Mucosa of descending colon (tissue), 3 donors: ENCODE measurements around the gene METTL8. TPM values are rescaled to one million over a fixed set of nuclear protein-coding genes. Genes with fewer than 3 reads are reported as not detected.

Experiments
- ATAC-seq: fragments of 200-7000 bp; cut with Tn5 transposase; one replicate; pipeline ENCODE4 v1.9.1; 2020; ENCODE audit warnings: mild to moderate bottlenecking, moderate library complexity
- DNase-seq, 3 donors: peaks; one replicate each; pipeline ENCODE4 v3.0.0-alpha.2; 2020
- H3K36me3 ChIP-seq: fragments of 200-600 bp; one replicate; pipeline ENCODE4 v1.8.0; 2021; ENCODE audit warnings: low read depth, mild to moderate bottlenecking
- H3K4me1 ChIP-seq: fragments of 200-600 bp; one replicate; pipeline ENCODE4 v1.8.0; 2021; ENCODE audit warnings: low read depth, mild to moderate bottlenecking
- H3K4me3 ChIP-seq: fragments of 200-600 bp; one replicate; pipeline ENCODE4 v1.8.0; 2021; ENCODE audit warnings: mild to moderate bottlenecking
- H3K9me3 ChIP-seq: fragments of 200-600 bp; one replicate; pipeline ENCODE4 v1.8.0; 2021; ENCODE audit warnings: mild to moderate bottlenecking
- intact Hi-C, 2 donors: fragments of 100-400 bp; cut with DNase I in 1 of 2; cut with micrococcal nuclease in 1 of 2; formaldehyde crosslinking; loops; one replicate each; pipeline versions ENCODE4 v1.11.0 to v1.11.1; 2022; cut with DNase I, micrococcal nuclease
- total RNA-seq, 3 donors: library from RNA; stranded (reverse); fragmentation: NEBNext Ultra II Directional in 2 of 3; extraction: Animal tissue kit (Norgen Biotek cat#: 25700) in 2 of 3; gene quantifications; one replicate each; pipeline versions ENCODE4 v1.2.1 to v1.2.4, GENCODE V29; 2021 to 2023
- TF ChIP-seq, protein P1 (sequence below): fragments of 200-600 bp; IDR thresholded peaks from one replicate; pipeline ENCODE4 v1.8.0; 2022; ENCODE audit warnings: antibody characterized with exemption, mild to moderate bottlenecking
- donor health status: DM: no; HTN: no; CAD: no; lungs with moderate emphysema.
- donor health status: DM: no; HTN: no; CAD: no.
- donor health status: DM: no; HTN: yes; CAD: no.

Gene METTL8
- total RNA-seq, 3 donors from 2014 or later = 15.9 to 44.9 (median 20.7) TPM

GRCh38 chr2:171341394-171342066 lies 92.3 kb downstream of the METTL8 start:
- H3K4me3 ChIP-seq = no peak overlapping the region
- TF ChIP-seq, protein P1, sequence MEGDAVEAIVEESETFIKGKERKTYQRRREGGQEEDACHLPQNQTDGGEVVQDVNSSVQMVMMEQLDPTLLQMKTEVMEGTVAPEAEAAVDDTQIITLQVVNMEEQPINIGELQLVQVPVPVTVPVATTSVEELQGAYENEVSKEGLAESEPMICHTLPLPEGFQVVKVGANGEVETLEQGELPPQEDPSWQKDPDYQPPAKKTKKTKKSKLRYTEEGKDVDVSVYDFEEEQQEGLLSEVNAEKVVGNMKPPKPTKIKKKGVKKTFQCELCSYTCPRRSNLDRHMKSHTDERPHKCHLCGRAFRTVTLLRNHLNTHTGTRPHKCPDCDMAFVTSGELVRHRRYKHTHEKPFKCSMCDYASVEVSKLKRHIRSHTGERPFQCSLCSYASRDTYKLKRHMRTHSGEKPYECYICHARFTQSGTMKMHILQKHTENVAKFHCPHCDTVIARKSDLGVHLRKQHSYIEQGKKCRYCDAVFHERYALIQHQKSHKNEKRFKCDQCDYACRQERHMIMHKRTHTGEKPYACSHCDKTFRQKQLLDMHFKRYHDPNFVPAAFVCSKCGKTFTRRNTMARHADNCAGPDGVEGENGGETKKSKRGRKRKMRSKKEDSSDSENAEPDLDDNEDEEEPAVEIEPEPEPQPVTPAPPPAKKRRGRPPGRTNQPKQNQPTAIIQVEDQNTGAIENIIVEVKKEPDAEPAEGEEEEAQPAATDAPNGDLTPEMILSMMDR = no peak
- H3K9me3 ChIP-seq = no peaks in the 10 kb centered on the region
- peaks cover 7% of the 10 kb centered on the region for H3K4me1 ChIP-seq
- ATAC-seq (peak; percentile 4), DNase-seq (no peak)
- intact Hi-C loops = no loop called here
- H3K36me3 ChIP-seq = no peaks in the 10 kb centered on the region

- intact Hi-C loops = no loop called here
- TF ChIP-seq, protein P1 = no peak
- H3K36me3 ChIP-seq = no peaks in the 10 kb centered on the region
- no peak for DNase-seq
- ATAC-seq = no peak
- H3K4me1 ChIP-seq = no peaks in the 10 kb centered on the region
- H3K4me3 ChIP-seq = no peak overlapping the region
- H3K9me3 ChIP-seq = no peaks in the 10 kb centered on the region
Measured at GRCh38 chr2:171334946-171335345, 98.8 kb downstream of the METTL8 start.

GRCh38 chr2:171334171-171334570 lies 99.6 kb downstream of the METTL8 start:
- DNase-seq (no peak), ATAC-seq (no peak)
- intact Hi-C loops = no loop called here
- Histone ChIP-seq H3K36me3 (no peaks in the 10 kb centered on the region), H3K4me3 (no peak overlapping the region), H3K4me1 (no peaks in the 10 kb centered on the region), H3K9me3 (no peaks in the 10 kb centered on the region)
- TF ChIP-seq, protein P1 = no peak

DNA sequence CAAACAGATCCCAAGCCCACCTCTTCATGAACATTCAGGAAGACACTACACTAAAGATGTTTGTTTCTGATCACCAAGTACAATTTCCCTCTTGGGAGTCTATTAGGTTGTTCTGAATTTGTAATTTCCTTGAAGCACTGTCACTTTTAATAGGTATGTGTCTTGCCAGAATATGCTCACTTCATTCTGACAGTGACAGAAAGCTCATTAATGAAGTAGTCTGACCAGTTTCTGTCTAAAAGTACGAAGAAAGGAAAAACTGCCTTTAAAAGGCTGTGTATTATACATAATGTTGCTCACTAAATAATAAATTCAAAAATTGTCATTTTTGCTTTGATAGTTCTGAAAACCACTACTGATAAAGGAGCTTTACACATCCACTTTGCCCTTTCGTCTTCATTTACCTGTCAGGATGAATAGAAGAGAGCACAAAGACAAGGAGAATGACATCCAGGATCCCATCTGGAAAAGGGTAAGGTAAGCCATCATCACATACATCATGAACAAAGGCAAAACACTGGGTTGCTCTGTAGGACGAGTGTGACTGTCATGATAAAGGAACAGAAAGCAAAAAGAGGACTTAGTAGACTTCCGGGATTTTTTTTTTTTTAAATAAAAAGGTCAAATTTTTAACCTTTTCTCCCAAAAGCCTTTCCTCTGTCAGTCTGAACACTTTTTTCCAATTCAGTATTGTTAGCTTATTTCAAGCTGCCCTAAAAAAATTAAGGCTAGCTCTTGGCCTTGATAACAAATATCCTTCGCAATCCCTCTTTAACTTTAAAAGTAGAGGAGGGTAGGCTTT lies 103.4 kb downstream of the METTL8 start:
- TF ChIP-seq, protein P1 = no peak
- Histone ChIP-seq H3K9me3 (no peaks in the 10 kb centered on the region), H3K36me3 (no peaks in the 10 kb centered on the region), H3K4me1 (no peaks in the 10 kb centered on the region), H3K4me3 (no peak overlapping the region)
- intact Hi-C loops = no loop called here
- DNase-seq (no peak), ATAC-seq (no peak)

- intact Hi-C loops = no loop called here
- Histone ChIP-seq H3K9me3 (no peaks in the 10 kb centered on the region), H3K4me3 (no peak overlapping the region), H3K36me3 (no peaks in the 10 kb centered on the region), H3K4me1 (no peaks in the 10 kb centered on the region)
- ATAC-seq (no peak), DNase-seq (no peak)
- TF ChIP-seq, protein P1 = no peak
Measured at GRCh38 chr2:171327043-171327496, 106.7 kb downstream of the METTL8 start.
